Activated T-cell treated with anti-CD3 and anti-CD28 coated beads, Interleukin-2, amount 50 U/mL, for 1 hour (primary cell): Measurements from ENCODE around the gene GRXCR2.

Experiments
- DNase-seq: peaks from one replicate; pipeline ENCODE4 v3.0.0-alpha.2; 2020

Gene GRXCR2

GRCh38 chr5:145834917-145835847 lies 37.6 kb downstream of the GRXCR2 start, which contains the start of gene PRELID2:
PRELID2 (minus strand) TSS chr5:145835342; CDS start chr5:145835251, 91 bp downstream.
- DNase-seq, result peak; percentile 48

- DNase-seq, result no peak
Measured at GRCh38 chr5:145834554-145834916, 38.3 kb downstream of the GRXCR2 start.

GRCh38 chr5:145833631-145834200 lies 39.1 kb downstream of the GRXCR2 start:
- no peak for DNase-seq

- no peak for DNase-seq
Measured at GRCh38 chr5:145830594-145830993, 42.2 kb downstream of the GRXCR2 start.

GRCh38 chr5:145829708-145830361 lies 43.0 kb downstream of the GRXCR2 start:
- no peak for DNase-seq

- no peak for DNase-seq
Measured at GRCh38 chr5:145826895-145827674, 45.7 kb downstream of the GRXCR2 start.

- no peak for DNase-seq
Measured at GRCh38 chr5:145825751-145826180, 47.0 kb downstream of the GRXCR2 start.

- DNase-seq, result no peak
Measured at GRCh38 chr5:145824040-145824439, 48.8 kb downstream of the GRXCR2 start.

GRCh38 chr5:145818604-145819003 lies 54.2 kb downstream of the GRXCR2 start:
- DNase-seq, result no peak

GRCh38 chr5:145812877-145813276 lies 59.9 kb downstream of the GRXCR2 start:
- DNase-seq, result no peak

GRCh38 chr5:145811834-145812625 lies 60.8 kb downstream of the GRXCR2 start:
- no peak for DNase-seq
